Renal cortical epithelial cell (primary cell): Measurements from ENCODE around the gene MDM2. TPM values are rescaled to one million over a fixed set of nuclear protein-coding genes. Genes with fewer than 3 reads are reported as not detected.

Source experiments
- DNase-seq: peaks from one replicate; pipeline ENCODE4 v3.0.0-alpha.2; 2011; ENCODE audit warnings: low read depth
- total RNA-seq: library from RNA; depleted of rRNA; stranded (reverse); fragments of >200 nt; gene quantifications from 2 replicates; pipeline ENCODE4 v1.2.3, GENCODE V29; 2014

Gene MDM2
- total RNA-seq, 1 donor from 2014 or later: 400 TPM

DNA sequence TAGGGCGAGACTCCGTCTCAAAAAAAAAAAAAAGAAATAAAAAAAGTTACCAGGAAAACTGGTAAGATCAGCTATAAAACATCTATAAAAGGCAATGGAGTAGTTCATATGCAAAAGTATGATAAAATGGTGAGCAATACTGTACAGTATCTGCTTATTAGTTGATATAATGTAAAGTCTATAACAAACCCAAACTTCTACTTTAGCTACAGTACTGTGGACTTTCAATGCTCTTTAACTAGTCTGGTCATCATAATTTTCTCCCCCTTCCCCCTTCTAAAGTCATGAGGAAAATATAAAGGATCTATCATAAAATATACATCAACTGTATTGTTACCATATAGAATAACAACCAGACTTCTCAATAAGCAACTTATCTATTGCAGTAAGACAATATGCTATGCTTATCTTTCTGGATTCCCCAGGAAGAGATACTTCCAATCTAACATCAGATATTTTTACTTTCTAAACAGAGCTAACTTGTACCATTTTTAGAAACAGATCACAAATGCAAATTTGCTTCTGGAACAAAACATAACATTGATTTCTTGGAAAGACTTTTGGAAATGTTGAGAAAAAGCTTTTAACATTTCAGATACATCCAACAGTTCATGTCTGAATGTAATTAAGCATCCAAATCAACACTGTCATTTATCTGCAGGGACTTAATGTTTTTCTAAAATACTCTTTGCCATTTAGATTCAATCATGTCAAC lies 43.8 kb downstream of the MDM2 start:
- no peak for DNase-seq

DNA sequence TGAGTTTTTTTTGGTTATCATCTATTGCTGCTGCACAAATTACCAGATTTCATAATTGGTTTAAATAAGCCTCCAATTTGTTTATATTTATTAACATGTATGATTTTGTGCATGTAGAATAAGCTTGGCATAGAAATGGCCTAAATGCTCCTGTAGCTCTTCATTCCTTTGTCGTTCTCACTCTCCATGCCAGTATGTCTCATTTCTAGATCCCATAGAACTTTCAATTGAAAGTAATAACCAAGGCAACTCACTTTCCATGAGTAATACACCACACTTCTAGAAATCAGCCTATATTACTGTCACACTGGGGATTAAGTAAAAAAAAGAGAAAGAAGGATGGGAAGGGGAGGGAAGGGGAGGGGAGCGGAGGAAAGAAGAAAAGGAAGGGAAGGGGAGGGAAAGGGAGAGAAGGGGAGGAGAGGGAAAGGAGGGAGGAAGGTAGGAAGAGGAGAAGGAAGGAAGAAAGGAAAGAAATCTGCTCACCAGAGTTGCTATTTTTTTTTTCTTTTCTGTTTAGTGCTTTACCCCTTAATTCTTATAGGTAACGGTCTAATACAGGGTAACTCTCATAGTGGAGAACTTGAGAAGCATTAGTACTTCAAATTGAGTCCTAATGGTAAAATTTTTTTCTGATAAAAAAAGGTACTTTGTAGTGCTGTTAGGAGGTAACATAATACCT lies 45.6 kb downstream of the MDM2 start:
- no peak for DNase-seq

GRCh38 chr12:68854078-68854468 lies 46.1 kb downstream of the MDM2 start:
- no peak for DNase-seq

- DNase-seq: no peak
Observed at GRCh38 chr12:68854554-68854953, 46.6 kb downstream of the MDM2 start.

DNA sequence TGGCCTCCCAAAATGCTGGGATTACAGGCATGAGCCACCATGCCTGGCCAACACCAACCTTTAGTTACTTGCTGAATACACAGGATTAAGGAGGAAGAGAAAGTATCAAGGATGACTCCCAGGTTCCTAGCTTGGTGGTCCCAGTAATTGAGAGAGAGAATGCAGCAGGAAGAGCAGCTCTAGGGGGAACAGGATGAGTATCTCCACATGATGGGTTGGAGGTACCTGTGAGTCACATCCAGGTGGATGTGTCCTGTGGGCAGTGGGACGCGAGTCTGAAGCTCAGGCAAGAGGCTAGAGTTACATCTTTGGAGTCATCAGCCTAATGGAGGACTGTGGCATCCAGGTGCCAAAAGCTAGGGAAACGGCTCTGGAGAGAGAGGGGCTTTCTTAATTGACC lies 47.1 kb downstream of the MDM2 start:
- DNase-seq: no peak

- no peak for DNase-seq
Observed at GRCh38 chr12:68855771-68856170, 47.8 kb downstream of the MDM2 start.

GRCh38 chr12:68856510-68856909 lies 48.5 kb downstream of the MDM2 start:
- no peak for DNase-seq

DNA sequence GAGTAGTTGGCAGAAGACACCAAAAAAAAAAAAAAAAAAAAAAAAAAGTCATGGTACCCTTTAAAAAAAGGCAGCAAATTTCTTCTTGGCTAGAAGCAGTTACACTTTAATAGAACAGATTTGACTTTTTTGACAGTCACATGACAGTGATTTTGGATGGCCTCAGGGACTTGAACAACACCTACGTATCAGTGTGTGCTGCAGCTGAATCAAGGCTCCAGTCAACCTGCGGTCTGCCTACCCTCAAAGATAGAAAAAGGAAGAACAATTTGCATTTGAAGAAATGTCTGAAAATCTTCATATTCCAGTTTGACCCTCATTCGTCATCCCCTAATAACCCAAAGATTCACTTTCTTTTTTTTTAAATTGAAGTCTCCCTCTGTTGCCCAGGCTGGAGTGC lies 53.9 kb downstream of the MDM2 start:
- DNase-seq: no peak

GRCh38 chr12:68863109-68863770 lies 55.3 kb downstream of the MDM2 start:
- DNase-seq: no peak

GRCh38 chr12:68863886-68864454 lies 56.0 kb downstream of the MDM2 start:
- peak; percentile 47 for DNase-seq

GRCh38 chr12:68864604-68865003 lies 56.6 kb downstream of the MDM2 start:
- DNase-seq: no peak

DNA sequence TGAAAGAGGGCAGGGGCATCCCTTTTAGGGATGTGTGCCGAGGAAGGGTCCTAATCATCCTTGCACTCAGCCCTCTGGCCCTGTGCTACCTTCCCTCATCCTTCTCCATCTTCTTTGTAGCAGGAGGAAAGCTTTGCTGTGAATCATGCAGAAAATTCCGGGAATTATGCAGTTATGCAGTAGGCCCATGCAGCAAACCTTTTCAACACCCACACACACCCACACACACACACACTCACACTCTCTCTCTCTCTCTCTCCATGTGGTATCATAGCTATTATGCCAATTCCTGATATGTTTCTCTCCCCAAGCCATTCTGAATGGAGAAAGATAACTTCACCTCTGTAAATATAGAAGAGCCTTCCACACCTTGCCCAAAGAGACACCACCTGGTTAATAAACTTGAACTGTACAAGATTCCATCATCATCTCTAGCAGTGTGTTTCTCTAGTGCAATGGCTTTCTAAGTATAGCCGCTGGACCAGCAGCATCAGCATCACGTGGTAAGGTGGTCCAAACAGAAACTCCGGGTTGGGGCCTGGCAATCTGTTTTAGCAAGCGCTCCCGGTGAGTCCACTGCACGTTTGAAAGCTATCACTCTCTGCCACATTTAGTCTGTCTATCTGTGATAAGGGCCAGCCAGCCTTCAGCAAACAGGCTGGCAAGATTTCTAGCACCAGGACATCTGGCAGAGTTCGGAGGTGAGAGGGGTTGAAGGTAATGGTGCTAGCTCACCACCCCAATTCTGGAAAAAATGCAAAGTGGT lies 57.6 kb downstream of the MDM2 start:
- DNase-seq: no peak

DNA sequence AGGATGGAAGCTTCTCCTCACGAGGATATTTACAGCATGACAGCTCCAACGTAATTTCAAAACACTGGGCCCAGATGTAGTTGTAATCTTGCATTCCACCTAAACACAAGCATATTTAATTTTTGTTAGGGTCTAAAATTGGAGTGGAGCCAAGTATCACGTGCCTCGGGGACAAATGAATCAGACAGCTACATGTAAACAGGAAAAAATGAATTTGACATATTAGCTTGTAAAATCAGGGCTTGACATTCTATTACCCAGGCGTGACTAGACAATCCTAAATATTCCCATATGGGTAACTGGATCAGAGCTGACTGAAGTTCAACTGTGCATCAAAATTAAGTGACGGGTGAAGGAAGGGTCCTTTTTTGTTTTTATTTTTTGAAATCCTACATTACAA lies 59.0 kb downstream of the MDM2 start:
- no peak for DNase-seq

DNA sequence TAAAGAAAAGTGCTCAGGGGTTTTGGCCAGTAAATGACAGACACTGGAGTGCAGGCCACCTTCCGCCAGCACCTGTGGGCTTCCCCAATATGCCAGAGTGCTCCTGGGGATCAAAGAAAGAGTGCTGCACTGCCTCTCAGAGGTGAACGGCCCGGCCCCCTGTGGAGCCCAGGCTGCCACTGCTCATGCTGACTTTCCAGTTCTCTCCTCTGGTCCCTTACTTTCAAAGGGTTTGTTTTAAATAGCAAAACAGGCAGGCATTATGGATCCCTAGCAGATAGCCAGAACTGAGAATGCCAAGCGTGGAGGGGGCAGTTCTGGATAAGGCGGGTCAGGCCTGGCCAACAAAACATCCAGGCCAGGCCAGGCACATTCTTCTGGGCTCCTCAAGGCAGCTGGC lies 59.6 kb downstream of the MDM2 start:
- DNase-seq: no peak

DNA sequence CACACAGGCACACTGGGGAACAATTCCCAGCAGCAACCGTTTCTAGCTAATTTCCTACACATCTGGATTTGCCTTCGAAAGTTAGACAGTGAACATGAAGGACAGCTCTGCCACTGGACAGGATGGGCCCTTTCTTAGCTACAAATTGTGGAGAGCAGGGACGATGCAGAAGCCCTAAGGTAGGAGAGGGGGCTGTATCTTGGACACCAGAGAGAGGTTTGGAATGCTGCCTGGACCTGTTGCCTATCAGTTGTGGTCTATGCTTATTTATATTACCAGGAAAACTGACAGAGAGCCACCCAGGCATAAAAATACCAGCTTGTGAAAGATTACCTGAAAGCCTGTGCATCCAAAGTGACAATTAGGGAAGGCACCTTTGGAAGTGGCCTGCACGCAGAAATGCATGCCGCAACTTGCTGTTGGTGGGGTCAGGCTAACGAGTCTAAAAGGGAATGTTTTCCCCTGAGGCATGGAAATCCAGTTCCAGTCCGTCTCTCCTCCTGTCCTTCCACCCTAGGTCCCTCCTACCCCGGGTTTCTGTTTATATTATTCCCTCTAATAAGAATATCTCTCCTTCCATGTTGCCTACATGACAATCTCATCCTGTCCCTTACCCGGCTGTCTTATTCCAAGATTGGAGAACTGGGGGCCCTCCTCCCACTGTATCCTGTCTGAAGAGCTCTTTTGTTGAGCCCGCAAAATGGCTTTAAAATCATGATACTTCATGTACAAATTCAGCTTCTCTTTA lies 60.2 kb downstream of the MDM2 start:
- DNase-seq: no peak

- no peak for DNase-seq
Observed at GRCh38 chr12:68870011-68870410, 62.0 kb downstream of the MDM2 start.

DNA sequence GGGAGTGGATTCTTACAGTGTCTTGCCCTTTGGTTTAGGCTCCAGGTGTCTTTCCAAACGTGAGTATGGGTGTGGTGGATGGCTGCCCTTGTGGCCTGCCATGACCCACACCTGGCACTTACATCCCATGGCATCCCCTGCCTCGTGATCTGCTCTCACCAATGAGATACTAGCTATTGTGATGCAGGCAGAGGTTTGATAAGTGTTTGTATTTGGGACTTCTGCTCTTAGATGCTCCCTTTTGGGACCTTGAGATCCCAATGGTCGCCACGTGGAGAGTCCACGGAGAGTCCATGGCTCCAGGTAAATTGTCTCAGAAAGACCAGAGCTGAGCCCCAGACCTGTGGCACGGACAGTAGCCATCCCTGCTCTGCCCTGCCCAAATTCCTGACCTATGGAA lies 62.5 kb downstream of the MDM2 start:
- DNase-seq: no peak

GRCh38 chr12:68871396-68871795 lies 63.4 kb downstream of the MDM2 start:
- DNase-seq: no peak

DNA sequence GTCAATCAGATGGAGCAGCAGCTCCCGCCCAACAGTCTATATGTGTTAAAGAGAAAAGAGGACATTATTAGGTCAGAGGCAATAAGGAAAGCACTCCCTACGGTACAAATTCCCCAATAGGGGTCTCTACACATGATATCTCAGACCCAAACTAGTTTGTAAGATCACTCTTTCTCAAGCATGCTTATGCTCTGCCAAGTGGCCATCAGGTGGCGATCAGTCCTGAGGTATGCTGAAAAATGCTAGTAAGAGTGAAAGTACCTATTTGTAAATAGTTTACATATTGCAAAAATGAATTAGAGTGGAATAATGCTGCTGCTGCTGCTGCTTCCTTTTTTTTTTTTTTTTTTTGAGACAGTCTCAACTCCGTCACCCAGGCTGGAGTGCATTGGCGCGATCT lies 63.9 kb downstream of the MDM2 start:
- DNase-seq: no peak

DNA sequence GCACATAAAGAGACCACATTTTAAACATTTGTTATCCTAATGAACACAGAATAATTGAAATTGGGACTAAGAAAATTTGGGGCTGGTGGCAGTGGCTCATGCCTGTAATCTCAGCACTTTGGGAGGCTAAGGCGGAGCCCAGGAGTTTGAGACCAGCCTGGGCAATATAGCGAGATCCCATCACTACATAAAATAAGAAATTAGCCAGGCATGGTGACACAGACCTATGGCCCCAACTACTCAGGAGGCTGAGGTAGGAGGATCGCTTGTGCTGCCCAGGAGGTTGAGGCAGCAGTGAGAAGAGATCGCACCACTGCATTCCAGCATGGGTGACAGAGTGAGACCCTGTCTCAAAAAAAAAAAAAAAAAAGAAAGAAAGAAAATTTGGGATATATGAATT lies 65.3 kb downstream of the MDM2 start:
- no peak for DNase-seq

DNA sequence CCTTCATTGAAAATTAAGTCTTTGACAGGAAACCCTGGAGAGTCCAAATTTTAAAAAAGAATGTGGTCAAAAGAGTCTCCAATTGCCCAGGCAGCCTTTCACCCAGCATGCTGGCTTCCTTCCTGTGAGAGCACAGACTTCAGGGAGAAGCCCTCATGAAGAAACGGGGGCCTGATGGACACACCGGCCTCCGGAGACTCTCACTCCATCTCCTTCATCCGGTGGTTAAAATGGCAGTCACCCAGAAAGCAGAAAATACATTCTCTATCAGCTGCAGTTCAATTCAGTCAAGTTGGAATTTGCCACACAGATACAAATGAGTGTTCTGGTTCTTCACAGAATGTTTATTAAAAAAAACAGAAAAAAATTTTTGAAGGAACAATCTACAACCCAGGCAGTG lies 68.5 kb downstream of the MDM2 start:
- no peak for DNase-seq
